Tibial nerve (tissue), 4 donors: Measurements from ENCODE around the gene TRIM60.

Source experiments
- CTCF ChIP-seq, 5 experiments: fragments of 200-600 bp in 3 of 5; fragments of 450-650 bp in 2 of 5; sonication (generic) in 3 of 5; IDR thresholded peaks; one replicate each; pipeline ENCODE4 v1.5.1; 2016 to 2019; ENCODE audit warnings: antibody characterized with exemption in 5 of 5, mild to moderate bottlenecking in 3 of 5, moderate library complexity in 2 of 5
- EP300 ChIP-seq, 2 donors: sonication (generic); formaldehyde crosslinking; IDR thresholded peaks; one replicate each; pipeline ENCODE4 v1.6.1; 2017; ENCODE audit warnings: antibody characterized with exemption in 2 of 2, mild to moderate bottlenecking in 1 of 2

GRCh38 chr4:165077034-165077578, 45.3 kb downstream of the TRIM60 start:
- TF ChIP-seq CTCF (IDR thresholded peaks at IDR 0.05) (no peak), EP300 (IDR thresholded peaks at IDR 0.05) (no peak)
